ENCODE data around the gene TFDP1. TPM values are rescaled to one million over a fixed set of nuclear protein-coding genes. Genes with fewer than 3 reads are reported as not detected.

TFDP1 gene
- 10 to 100 TPM; 72.4 to 73.1 TPM for total RNA-seq
- polyA plus RNA-seq (ENCODE audit: insufficient read depth, low read depth, low replicate concordance) = 135 TPM
- long read RNA-seq, donor 1, transcript TFDP1-201 (12 exons, 2,648 nt) = major isoform, 6 of 28 reads
- long read RNA-seq, donor 1, partial matches to known transcripts = 21 of 28 reads
- long read RNA-seq, donor 1, other reads (novel, unspliced or antisense) = 0 of 28 reads
- long read RNA-seq, donor 2, partial matches to known transcripts = 0 of 4 reads
- long read RNA-seq, donor 2, other reads (novel, unspliced or antisense) = 0 of 4 reads

GRCh38 chr13:113584205-113584869 lies at the start of gene TFDP1:
TFDP1 (plus strand) TSS chr13:113584753; CDS start chr13:113585838, 1,085 bp downstream.
- intact Hi-C loops (cut with DNase I; ENCODE audit: low total_unique reads) = no loop called here
- no peaks in the 10 kb centered on the region for H3K27me3 ChIP-seq
- peak; percentile 88 for DNase-seq
- WGBS, 2 donors = 1 to 2% methylated on average over 40 to 80 of the region's 92 CpGs
- H3K9me3 ChIP-seq = no peaks in the 10 kb centered on the region
- TF ChIP-seq, protein P1, sequence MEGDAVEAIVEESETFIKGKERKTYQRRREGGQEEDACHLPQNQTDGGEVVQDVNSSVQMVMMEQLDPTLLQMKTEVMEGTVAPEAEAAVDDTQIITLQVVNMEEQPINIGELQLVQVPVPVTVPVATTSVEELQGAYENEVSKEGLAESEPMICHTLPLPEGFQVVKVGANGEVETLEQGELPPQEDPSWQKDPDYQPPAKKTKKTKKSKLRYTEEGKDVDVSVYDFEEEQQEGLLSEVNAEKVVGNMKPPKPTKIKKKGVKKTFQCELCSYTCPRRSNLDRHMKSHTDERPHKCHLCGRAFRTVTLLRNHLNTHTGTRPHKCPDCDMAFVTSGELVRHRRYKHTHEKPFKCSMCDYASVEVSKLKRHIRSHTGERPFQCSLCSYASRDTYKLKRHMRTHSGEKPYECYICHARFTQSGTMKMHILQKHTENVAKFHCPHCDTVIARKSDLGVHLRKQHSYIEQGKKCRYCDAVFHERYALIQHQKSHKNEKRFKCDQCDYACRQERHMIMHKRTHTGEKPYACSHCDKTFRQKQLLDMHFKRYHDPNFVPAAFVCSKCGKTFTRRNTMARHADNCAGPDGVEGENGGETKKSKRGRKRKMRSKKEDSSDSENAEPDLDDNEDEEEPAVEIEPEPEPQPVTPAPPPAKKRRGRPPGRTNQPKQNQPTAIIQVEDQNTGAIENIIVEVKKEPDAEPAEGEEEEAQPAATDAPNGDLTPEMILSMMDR (IDR thresholded peaks at IDR 0.05) = no peak
- TF ChIP-seq POLR2A (IDR thresholded peaks at IDR 0.05) = no peak
- H3K27ac ChIP-seq = no peak within 1 kb of the TSS
- H3K36me3 ChIP-seq (ENCODE audit: low read depth, missing control alignments) = no peaks in the 10 kb centered on the region
- H3K4me1 ChIP-seq = no peaks in the 10 kb centered on the region
- H3K4me3 ChIP-seq = peak within 1 kb of the TSS; percentile 56 to 61

DNA sequence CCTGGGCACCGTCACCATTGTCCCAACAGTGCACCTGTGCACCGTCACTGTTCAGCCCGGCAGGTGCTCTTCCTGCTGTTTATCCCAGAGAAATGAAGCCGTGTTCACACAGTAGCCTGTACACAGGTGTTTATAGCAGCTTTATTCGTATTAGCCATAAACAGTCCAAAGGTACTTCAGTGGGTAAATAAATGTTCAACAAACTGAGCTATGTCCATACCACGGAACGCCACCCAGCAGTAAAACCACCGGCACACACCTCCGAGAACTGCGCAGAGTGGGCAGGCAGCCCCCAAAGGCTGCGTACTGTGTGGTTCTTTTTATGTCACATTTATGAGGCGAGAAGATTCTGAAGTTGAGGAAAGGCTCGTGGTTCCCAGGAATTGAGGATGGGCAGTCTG lies 49.2 kb upstream of the TFDP1 start:
- Histone ChIP-seq H3K9me3 (no peaks in the 10 kb centered on the region), H3K4me3 (no peak overlapping the region), H3K4me1 (peaks cover 24% of the 10 kb centered on the region), H3K27me3 (no peaks in the 10 kb centered on the region), H3K36me3 (ENCODE audit: low read depth, missing control alignments) (no peaks in the 10 kb centered on the region), H3K27ac (no peak overlapping the region)
- DNase-seq = peak; percentile 4
- intact Hi-C loops (cut with DNase I; ENCODE audit: low total_unique reads) = no loop called here
- no peak for TF ChIP-seq POLR2A (IDR thresholded peaks at IDR 0.05)
- 96 to 97% methylated on average over 13 of the region's 13 CpGs for WGBS, 2 donors

GRCh38 chr13:113536461-113537110 lies 48.0 kb upstream of the TFDP1 start:
- no peak overlapping the region for H3K4me3 ChIP-seq
- H3K4me1 ChIP-seq = peaks cover 20% of the 10 kb centered on the region
- TF ChIP-seq, protein P1 (IDR thresholded peaks at IDR 0.05) = no peak
- TF ChIP-seq POLR2A (IDR thresholded peaks at IDR 0.05) = no peak
- DNase-seq = peak; percentile 6
- no peaks in the 10 kb centered on the region for H3K27me3 ChIP-seq
- intact Hi-C loops (cut with DNase I; ENCODE audit: low total_unique reads) = no loop called here
- H3K9me3 ChIP-seq = no peaks in the 10 kb centered on the region
- WGBS, 2 donors = 91 to 93% methylated on average over 14 to 18 of the region's 18 CpGs
- no peaks in the 10 kb centered on the region for H3K36me3 ChIP-seq (ENCODE audit: low read depth, missing control alignments)
- H3K27ac ChIP-seq = no peak overlapping the region

DNA sequence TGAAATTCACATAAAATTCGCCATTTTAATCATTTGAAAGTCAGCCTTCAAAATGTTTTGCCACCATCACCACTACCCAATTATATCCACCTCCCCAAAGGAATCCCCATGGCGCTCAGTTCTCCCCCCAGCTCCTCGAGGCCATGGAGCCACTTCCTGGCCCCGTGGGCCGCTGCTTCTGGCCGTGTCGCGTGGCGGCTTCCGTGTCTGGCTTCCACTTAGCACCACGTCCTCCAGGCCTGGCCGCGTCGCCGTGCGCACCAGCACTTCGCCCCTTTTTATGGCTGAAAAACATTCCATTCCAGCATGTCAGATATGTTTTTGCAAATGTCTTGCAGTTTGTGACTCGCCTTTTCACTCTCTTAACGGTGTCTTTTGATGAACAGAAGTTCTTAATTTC lies 47.3 kb upstream of the TFDP1 start:
- no peaks in the 10 kb centered on the region for H3K27me3 ChIP-seq
- intact Hi-C loops (cut with DNase I; ENCODE audit: low total_unique reads) = no loop called here
- peak; percentile 5 for DNase-seq
- H3K9me3 ChIP-seq = no peaks in the 10 kb centered on the region
- H3K36me3 ChIP-seq (ENCODE audit: low read depth, missing control alignments) = no peaks in the 10 kb centered on the region
- TF ChIP-seq, protein P1 (IDR thresholded peaks at IDR 0.05) = no peak
- TF ChIP-seq POLR2A (IDR thresholded peaks at IDR 0.05) = no peak
- WGBS, 2 donors = 92 to 93% methylated on average over 19 of the region's 19 CpGs
- H3K4me1 ChIP-seq = peaks cover 14% of the 10 kb centered on the region
- no peak overlapping the region for H3K4me3 ChIP-seq
- no peak overlapping the region for H3K27ac ChIP-seq
